Gastroesophageal sphincter (tissue), 3 donors: Measurements from ENCODE around the gene MMS19.

Experiments used
- POLR2A ChIP-seq, 2 donors: fragments of 450-650 bp; IDR thresholded peaks; one replicate each; pipeline ENCODE4 v1.6.1; 2017; ENCODE audit warnings: antibody characterized with exemption in 2 of 2, mild to moderate bottlenecking in 2 of 2, moderate library complexity in 1 of 2
- TF ChIP-seq, protein P1 (sequence below), 4 experiments: fragments of 200-600 bp in 2 of 4; fragments of 450-650 bp in 2 of 4; sonication (generic) in 1 of 4; IDR thresholded peaks; one replicate each; pipeline ENCODE4 v1.5.1; 2017 to 2019; ENCODE audit warnings: antibody characterized with exemption in 4 of 4, mild to moderate bottlenecking in 2 of 4, moderate library complexity in 2 of 4

DNA sequence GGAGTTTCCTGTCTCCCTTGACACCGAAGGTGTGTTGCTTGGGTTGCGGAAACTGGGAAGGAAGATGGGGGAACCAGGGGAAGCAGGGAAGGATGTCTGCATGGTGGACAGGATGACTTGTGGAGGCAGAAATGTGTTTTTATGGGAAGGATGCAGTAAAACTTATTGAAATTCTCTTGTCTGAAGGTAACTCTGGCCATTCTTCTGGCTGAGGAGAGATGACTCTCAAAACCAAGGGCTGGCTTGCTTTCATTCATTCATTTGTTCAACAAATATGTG, 2.0 kb upstream of the MMS19 start:
- no peak for TF ChIP-seq POLR2A (IDR thresholded peaks at IDR 0.05)
- TF ChIP-seq, protein P1, sequence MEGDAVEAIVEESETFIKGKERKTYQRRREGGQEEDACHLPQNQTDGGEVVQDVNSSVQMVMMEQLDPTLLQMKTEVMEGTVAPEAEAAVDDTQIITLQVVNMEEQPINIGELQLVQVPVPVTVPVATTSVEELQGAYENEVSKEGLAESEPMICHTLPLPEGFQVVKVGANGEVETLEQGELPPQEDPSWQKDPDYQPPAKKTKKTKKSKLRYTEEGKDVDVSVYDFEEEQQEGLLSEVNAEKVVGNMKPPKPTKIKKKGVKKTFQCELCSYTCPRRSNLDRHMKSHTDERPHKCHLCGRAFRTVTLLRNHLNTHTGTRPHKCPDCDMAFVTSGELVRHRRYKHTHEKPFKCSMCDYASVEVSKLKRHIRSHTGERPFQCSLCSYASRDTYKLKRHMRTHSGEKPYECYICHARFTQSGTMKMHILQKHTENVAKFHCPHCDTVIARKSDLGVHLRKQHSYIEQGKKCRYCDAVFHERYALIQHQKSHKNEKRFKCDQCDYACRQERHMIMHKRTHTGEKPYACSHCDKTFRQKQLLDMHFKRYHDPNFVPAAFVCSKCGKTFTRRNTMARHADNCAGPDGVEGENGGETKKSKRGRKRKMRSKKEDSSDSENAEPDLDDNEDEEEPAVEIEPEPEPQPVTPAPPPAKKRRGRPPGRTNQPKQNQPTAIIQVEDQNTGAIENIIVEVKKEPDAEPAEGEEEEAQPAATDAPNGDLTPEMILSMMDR (IDR thresholded peaks at IDR 0.05), result no peak
